8988T (cell line): Measurements from ENCODE around the gene MZT2A.
"Not testable (repeated sequence)": the region's sequence is repeated elsewhere in the genome, so short reads cannot be mapped to it uniquely, and the experiment has no call there.

ENCODE experiments used
- DNase-seq: peaks from one replicate; pipeline ENCODE4 v3.0.0; 2011

MZT2A gene

GRCh38 chr2:131445896-131446295 lies 46.3 kb downstream of the MZT2A start:
- DNase-seq = no peak

DNA sequence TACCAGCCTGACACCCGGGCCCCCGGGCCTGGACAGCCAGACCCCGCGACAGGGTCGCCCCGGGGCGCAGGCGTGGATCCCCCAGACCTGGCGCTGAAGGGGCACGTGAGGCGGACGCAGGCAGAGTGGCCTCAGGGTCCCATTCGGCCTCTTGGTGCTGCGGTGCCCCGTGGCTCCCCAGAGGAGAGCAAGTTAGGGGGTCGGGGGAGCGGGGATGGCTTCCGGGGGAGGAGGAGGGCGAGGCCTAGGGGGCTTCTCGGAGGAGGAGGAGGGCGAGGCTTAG lies 46.7 kb downstream of the MZT2A start:
- not testable (repeated sequence) for DNase-seq

- not testable (repeated sequence) for DNase-seq
These were observed 47.3 kb downstream of the MZT2A start for GRCh38 chr2:131444736-131445514.

DNA sequence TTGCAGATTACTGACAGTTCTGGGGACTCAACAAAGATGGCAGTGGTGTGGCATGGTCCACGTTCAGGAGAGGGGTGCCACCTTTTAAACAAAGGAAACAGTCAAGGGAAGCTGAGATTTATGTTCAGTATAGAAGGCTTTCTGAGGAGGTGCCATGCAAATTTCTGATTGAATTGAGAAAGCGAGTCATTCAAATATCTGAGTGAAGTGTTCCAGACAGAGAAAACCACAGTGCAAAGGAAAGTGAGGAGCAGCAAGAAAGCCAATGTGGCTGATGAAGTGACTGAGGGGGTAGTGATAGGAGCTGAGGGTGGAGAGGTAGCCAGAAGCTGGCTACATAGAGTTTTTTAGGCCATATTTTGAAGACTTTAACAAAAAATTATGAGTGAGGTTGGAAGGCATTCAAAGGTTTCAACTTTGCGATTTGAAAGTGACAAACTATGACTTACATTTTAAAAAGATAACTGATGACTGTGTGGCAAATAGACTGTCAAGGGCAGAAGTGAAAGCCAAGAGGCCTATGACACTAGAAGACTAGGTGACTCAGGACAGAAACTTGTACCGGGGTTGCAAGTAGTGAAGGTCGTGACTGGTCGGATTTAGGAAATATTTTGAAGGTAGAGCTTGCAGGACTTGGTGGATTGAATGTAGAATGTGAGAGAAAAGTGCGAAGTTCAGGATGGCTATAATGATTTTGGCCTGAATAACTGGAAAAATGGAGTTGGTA lies 51.3 kb downstream of the MZT2A start:
- not testable (repeated sequence) for DNase-seq
